Retinal pigment epithelial cell (primary cell): ENCODE results near the gene EXOC6.

ENCODE experiments used
- DNase-seq: peaks from one replicate; pipeline ENCODE4 v3.0.0-alpha.2; 2010; ENCODE audit warnings: low read depth
- H3K4me3 ChIP-seq: 2 replicates; pipeline ENCODE4 v1.5.1; 2011; ENCODE audit warnings: mild to moderate bottlenecking, low read length, control low read depth, moderate library complexity
- TF ChIP-seq, protein P1 (sequence below): conservative IDR thresholded peaks from 2 replicates; pipeline ENCODE4 v1.5.1; 2011; ENCODE audit warnings: low read depth, low read length, control low read depth, inconsistent platforms

EXOC6 gene

DNA sequence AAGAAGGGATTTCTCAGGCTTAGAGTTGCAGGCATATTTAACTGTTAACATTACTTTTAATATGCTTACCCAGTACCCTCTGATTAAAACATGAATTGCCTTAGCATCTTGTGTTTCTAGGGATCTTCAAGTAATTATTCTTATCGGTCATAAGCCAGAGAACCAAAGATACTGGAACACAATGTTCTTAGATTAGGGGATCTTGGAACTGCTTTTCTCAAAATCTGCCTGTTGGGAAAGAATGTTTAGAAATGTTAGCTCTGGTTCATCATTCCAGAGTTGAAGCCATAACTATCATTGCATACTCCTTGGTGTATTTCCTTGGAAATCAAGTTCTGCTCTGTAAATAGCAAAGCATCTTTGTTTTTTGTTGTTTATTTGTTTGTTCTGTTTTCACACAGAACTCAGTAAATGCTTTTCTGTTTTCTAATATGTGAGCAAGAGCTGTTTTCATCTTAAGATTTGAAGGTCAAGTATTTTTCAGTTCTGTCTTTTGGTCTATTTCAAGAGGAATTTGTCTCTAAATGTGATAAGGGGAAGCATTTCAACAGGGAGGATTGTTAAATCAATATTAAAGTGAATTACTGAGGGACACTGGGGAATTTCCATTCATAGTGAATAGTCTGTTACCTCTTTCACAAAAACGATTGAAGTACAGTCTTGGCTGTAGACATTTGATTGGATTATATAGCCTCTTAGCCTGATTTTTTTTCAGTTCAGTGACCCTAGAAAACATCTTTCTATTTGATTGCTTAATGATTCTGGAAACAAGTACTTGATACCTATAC is 109.1 kb downstream of the EXOC6 start:
- H3K4me3 ChIP-seq: no peak overlapping the region
- no peak for DNase-seq
- TF ChIP-seq, protein P1, sequence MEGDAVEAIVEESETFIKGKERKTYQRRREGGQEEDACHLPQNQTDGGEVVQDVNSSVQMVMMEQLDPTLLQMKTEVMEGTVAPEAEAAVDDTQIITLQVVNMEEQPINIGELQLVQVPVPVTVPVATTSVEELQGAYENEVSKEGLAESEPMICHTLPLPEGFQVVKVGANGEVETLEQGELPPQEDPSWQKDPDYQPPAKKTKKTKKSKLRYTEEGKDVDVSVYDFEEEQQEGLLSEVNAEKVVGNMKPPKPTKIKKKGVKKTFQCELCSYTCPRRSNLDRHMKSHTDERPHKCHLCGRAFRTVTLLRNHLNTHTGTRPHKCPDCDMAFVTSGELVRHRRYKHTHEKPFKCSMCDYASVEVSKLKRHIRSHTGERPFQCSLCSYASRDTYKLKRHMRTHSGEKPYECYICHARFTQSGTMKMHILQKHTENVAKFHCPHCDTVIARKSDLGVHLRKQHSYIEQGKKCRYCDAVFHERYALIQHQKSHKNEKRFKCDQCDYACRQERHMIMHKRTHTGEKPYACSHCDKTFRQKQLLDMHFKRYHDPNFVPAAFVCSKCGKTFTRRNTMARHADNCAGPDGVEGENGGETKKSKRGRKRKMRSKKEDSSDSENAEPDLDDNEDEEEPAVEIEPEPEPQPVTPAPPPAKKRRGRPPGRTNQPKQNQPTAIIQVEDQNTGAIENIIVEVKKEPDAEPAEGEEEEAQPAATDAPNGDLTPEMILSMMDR: no peak

DNA sequence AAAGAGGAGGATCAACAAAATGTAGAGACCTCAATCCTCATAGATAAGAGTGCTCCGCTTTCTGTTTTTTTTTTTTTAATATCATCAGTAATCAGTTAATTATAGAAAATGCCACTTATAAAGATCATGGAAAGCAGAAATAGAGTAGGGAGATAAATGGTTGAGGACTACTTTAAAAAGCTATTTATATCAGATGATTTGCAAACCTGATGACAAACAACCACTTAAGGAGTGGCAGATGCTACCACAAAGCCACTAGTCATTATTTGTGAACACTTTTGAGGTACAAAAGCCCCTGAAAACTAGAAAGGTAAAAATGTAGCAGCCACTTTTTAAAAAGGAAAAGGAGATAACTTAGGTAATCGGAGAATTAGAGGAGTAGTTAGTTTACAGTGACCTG is 113.3 kb downstream of the EXOC6 start:
- TF ChIP-seq, protein P1: no peak
- H3K4me3 ChIP-seq: no peak overlapping the region
- DNase-seq: no peak

DNA sequence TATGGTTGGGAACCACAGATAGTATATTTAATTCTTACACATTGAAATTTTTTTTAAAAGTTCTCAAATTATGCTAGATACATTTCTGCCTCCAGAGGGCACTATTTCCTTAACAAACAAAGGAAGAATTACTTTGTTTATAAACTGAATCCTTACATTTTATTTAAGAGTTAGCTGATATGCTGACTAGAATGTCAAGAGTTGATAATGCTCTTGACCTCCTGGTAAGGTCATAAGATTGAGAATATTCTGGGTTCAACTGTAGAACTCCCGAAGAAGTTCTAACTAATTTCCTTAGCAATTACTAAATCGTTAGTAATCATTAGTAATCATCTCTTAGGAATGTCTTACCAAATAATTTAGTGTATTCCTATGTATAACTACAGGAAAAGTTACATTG is 117.0 kb downstream of the EXOC6 start:
- TF ChIP-seq, protein P1: peak; percentile 45
- H3K4me3 ChIP-seq: no peak overlapping the region
- no peak for DNase-seq

DNA sequence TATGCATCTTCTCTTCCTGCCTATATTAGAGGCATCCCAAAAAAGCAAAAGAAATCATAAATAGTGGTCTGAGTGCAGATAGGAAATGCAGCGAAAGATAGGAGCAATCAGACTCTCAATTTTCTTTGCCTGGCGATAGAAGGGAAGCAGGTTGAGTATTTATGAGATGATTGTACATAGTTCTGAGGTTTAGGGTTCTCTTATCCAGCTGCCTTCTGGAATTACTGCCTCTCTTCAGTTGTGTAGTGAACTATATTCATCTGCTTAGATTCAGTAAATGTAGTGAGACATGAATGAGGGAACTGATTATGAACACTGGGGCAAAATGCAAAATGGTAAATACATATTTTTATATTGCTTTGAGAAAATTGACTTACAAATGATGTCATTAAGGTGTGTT is 119.3 kb downstream of the EXOC6 start:
- no peak overlapping the region for H3K4me3 ChIP-seq
- no peak for DNase-seq
- TF ChIP-seq, protein P1: no peak

DNA sequence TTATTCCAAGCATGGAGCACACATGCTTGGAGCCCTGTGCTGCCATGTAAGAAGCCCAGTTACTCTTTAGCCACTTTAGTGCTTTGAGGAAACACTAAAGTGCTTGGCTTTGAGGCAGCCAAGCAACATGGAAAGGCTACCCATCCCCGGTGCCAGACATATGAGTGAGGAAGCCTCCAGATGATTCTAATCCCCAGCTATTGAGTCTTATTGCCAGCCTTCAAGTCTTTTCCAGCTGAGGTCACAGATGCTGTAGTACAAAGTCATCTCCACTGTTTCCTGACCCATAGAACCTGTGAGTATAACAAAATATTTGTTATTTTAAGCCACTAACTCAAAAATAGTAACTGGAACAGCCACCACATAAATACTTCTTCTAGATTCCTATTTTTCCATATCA is 120.8 kb downstream of the EXOC6 start:
- TF ChIP-seq, protein P1: no peak

DNA sequence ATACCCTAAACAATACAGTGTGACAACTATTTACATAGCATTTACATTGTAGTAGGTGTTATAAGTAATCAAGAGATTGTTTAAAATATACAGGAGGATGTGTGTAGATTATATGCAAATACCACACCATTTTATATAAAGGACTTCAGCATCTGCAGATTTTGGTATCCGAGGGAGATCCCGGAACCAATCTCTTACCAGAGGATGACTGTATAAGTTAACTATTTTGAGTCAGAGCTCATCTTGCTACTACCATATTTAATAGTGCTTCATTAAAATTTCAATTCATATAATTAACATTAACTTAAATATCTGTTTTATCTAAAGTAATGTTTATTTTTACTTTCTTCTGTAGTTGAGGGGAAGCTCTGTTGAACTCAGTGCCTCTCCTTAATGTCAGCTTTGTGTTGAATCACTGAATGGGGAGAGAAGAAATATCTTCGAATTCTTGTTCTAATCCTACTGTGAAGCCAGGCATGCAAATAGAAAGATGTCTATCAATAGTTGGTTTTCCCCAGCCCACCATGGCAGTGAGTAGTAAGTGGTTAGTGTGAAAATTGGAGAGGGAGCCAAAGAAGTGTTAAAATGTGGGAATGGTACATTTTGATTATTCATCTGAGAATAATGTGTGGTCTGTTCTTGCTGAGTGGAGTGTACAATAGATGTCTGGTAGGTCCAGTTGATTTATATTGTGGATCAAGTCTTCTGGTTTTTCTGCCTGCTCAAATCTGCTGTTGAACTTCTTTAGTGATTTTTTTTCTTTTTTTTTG is 122.2 kb downstream of the EXOC6 start:
- no peak overlapping the region for H3K4me3 ChIP-seq
- no peak for DNase-seq
- TF ChIP-seq, protein P1: no peak

More for the DNA sequence above, 120.8 kb downstream of the EXOC6 start:
- H3K4me3 ChIP-seq: no peak overlapping the region
- no peak for DNase-seq
